GM19351 (cell line): Measurements from ENCODE around the gene WNT5B.
A peak's percentile ranks its signal among the peaks of the same experiment; 100 is the strongest.
"Not testable (repeated sequence)": the region's sequence is repeated elsewhere in the genome, so short reads cannot be mapped to it uniquely, and the experiment has no call there.

Experiments
- ATAC-seq: cut with Tn5 transposase; IDR thresholded peaks from one replicate; pipeline ENCODE4 v1.9.1; 2021; ENCODE audit warnings: mild to moderate bottlenecking, moderate library complexity; ENCODE audit not compliant: unreplicated experiment

Gene WNT5B

GRCh38 chr12:1681493-1681807, 52.4 kb downstream of the WNT5B start:
- ATAC-seq: no peak

GRCh38 chr12:1688086-1688710, 59.2 kb downstream of the WNT5B start:
- ATAC-seq: no peak

GRCh38 chr12:1690578-1691122, 61.6 kb downstream of the WNT5B start, which contains the start of gene ADIPOR2:
TSS of gene ADIPOR2 (plus strand) at chr12:1691070. CDS start at chr12:1754344, 63,274 bp downstream.
- ATAC-seq: peak; percentile 94

GRCh38 chr12:1691123-1692007, 62.3 kb downstream of the WNT5B start:
- peak; percentile 34 for ATAC-seq

- no peak for ATAC-seq
Observed at GRCh38 chr12:1692226-1692625, 63.2 kb downstream of the WNT5B start.

GRCh38 chr12:1692895-1693610, 64.0 kb downstream of the WNT5B start:
- ATAC-seq: no peak

- ATAC-seq: not testable (repeated sequence)
Observed at GRCh38 chr12:1695097-1695496, 66.1 kb downstream of the WNT5B start.

GRCh38 chr12:1695886-1696670, 67.0 kb downstream of the WNT5B start:
- no peak for ATAC-seq

GRCh38 chr12:1696800-1697199, 67.8 kb downstream of the WNT5B start:
- ATAC-seq: no peak
